Stimulated activated CD4-positive, alpha-beta T cell treated with anti-CD3 and anti-CD28 coated beads, Interleukin-12 subunit alpha, Interleukin-12 subunit beta, amount 100 ng/mL, for 24 hours (primary cell): ENCODE data around the gene TMEM52.
A peak's percentile ranks its signal among the peaks of the same experiment; 100 is the strongest.

Experiments
- DNase-seq, 2 experiments: peaks; one replicate each; pipeline ENCODE4 v3.0.0-alpha.2; 2020; ENCODE audit warnings: low read depth in 2 of 2

TMEM52 gene

GRCh38 chr1:1926886-1927660 is 8.0 kb upstream of the TMEM52 start:
- DNase-seq, result no peak

DNA sequence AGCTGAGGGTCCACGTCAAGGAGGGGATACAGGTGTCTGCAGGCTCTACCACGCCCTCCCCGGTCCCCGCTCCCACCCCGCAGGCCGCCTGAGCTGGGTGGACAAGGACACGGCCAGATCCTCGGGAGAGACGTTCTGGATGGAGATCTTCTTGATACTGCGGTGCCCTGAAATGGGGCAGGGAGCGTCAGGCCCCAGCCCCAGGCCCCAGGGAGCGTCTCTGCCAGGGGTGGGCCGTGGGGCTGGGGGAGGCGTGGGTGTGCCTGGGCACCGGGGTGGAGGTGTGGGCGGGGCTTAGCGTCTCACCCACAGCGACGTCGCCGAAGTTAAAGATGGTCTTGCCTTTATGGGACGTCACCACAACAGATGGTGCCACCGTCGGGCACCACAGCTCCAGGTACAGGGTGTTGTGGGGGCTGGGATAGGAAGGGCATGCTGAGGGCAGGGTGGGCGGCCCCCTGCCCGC is 7.3 kb upstream of the TMEM52 start:
- no peak for DNase-seq

GRCh38 chr1:1925437-1926345 is 6.6 kb upstream of the TMEM52 start:
- DNase-seq, result no peak

GRCh38 chr1:1924849-1925248 is 5.8 kb upstream of the TMEM52 start:
- DNase-seq, result no peak

DNA sequence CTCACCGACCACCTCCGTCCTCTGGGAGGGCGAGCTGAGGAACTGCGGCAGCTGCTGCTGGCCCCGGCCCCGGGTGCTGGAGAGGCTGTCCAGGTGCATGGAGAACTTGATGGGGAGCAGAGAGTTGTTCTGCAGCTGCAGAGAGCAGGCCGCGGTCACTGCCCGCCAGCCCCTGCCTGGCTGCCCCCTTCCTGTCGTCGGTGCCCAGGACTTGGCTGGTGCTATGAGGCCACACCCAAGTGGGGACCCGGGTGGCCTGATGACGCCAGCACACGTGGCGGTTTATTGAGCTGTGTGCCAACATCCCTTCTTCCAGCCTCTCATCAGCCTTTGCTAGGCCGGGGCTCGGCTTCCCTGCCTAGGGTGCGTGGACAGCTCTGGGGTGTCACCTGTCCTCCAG is 5.3 kb upstream of the TMEM52 start:
- no peak for DNase-seq

DNA sequence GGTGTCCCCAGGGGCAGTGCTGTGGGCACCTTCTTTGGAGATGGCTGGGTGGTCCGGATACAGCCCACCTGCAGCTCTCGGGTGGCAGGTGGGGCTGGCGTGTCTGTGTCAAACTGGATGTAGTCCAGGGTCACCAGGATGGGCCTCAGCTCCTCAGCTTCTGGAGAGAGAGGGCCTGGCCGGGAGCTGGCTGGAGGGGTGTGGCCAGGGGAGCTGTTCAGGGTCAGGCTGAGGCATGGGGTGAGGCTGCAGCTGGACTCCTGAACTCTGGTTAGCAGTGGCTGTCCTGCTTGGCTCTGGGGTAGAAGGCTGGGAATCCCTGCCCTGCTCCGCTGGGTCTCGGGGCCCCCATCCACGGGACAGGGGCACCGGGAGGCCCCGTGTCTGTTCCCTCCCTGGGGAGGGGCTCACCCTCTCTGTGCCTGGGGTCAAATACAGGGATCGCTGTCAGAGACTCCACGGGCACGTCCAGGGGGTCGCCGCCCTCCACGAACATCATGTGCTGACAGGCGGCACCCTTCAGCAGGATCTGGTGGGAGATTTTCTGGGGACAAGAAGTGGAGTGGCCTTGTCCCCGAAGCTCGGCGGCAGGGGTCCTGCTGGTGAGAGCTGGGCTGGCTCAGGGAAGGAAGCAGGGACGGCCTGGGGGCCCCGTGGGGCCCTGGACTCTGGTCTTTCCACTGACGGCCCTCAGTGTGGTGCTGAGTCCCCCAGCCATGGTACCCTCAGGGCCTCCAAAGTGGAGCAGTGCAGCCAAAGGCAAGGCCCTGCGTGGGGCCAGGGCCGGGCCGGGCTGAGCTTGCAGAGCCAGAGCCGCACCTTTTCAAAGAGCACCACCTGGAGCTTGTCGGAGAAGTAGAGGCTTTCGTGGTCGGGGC is 4.1 kb upstream of the TMEM52 start:
- no peak for DNase-seq

GRCh38 chr1:1922702-1922955 is 3.5 kb upstream of the TMEM52 start:
- no peak for DNase-seq

DNA sequence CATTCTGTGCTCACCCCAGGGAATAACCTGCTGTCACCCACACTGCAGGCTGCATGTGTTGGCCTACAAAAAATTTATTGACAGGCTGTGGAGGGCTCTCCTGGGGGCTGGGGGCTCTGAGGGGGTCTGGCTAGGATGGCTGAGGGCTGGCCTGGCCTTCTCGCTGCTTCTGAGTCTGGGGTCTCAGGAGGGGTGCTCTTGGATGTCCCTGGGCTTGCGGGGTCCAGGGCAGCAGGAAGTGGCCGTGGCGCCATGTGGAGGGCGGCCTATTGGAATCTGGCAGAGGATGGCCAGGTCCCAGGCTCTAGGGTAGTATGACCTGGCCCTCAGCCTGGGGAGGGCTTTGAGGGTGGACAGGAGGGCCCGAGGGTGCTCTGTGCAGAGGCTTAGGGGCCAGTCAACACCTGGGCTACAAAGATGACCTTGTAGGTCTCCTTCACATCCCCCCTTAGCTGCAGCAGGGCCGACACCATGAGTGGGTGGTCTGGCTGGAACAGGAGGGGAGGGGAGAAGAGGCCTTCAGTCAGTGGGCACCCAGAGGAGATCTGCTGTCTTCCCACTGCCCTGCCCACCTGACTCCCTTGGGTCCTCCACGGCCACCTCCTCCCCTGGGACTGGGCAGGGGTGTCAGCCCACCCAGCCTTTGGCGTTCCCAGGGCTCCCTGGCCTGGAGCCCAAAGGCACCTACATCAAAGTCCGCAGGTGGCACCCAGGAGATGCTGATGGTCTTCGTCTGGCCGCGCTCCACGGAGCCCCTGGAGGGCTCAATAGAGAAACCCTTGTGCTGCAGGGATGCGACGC is 3.0 kb upstream of the TMEM52 start:
- no peak for DNase-seq

GRCh38 chr1:1921459-1921862 is 2.4 kb upstream of the TMEM52 start:
- DNase-seq, result no peak

- no peak for DNase-seq
Observed at GRCh38 chr1:1920608-1921458, 1.8 kb upstream of the TMEM52 start.

DNA sequence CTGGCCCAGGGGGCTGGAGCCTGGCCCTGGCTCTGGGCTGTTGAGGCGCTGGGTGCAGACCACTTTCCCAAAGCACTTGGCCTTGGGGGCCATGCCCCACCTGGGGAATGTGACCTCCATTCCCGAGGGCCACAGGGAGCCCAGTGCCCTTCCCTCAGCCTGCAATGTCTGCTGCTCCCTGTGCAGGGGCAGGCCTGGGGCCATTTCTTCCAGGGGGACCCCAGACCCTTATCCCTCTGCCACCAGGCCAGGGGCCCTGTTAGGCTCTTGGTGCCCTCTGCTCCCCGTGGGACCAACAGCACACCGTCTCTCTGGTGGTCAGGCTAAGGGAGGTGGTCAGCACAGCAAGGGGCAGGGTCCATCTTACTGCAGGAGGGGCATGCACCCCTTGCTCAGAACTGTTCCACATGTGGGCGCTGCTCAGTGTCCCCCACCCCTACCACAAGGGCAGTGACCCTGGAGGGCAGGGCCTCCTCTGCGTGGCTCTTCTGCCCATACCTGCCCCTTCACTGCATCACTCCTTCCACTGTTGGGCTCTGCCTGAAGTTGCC is 1.1 kb upstream of the TMEM52 start:
- DNase-seq, result no peak

DNA sequence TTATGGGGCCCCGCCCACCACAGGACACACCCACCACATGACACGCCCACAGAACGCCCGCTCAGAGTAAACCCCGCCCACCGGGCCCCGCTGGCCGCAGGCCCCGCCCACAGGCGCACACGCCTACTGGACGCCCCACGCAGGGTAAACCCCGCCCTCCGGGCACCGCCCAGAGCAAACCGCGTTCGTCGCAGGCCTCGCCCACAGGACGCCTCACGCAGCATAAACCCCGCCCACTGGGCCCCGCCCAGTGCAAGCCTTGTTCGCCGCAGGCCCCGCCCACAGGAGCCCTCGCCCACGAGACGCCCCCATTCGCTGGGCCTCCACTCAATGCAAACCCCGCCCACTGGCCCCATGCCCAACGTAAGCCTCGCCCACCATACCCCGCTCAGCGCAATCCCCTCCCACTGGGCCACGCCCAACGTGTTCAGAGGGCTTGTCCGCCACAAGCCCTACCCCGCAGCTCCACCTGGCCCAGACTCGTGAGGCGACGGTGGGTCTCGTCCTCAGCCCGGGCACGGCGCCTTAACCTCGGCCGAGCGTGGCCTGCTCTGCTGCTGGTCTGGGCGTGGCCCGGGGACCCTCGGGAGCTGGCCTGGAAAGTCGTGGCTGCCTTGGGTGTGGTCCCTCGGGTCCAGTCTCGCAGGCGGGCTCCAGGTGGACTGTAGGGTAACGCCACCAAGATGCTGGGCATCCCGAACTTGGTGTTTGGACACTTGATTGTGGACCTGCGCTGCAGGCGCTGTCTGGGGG is 401 bp upstream of the TMEM52 start:
- DNase-seq, result peak; percentile 93 to 97

- DNase-seq, result no peak
Observed at GRCh38 chr1:1917995-1918900, 831 bp downstream of the TMEM52 start.

DNA sequence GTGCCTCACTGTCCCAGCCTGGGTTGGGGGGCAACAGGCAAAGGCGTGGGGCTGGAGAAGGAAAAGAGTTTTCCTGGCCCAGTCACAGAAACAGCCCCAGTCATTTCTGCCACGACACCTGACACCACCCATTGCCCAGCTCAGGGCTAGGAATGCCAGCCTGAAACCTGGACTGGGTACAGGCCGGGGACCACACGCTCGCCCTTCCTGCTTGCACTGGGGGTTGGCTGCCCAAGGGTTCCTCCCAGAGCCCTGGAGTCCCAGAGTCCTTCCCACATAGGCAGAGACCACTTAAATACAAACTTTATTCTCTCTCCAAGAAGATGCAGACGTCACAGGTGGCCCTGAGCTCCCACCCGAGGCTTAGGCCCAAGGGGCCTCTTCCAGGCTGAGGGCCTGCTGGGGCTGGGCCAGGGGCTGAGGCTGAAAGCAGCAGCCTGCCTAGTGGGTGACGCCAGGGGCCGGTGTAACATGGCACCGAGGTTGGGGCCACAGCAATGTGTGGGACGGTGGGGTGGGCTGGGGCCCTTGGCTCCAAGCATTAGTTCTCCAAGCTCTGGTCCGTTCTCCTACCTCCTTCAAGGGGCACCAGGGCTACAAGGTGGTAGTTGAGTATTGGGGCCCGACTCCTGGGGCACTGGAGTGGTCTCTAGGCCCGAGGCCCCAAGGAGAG is 1.6 kb downstream of the TMEM52 start:
- DNase-seq, result no peak

DNA sequence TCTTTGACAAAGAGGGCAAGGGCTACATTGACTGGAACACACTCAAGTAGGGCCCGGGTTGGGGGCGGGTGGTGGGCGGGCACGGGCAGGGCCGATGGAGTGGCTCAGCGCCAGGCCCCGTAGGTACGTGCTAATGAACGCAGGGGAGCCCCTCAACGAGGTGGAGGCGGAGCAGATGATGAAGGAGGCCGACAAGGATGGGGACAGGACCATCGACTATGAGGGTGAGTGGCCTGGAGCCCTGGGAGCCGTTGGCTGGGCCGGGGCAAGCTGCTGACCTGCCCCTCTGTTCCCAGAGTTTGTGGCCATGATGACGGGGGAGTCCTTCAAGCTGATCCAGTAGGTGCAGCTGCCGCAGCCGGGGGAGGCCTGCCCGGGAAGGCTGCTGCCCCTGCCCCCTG is 2.2 kb downstream of the TMEM52 start:
- DNase-seq, result no peak

DNA sequence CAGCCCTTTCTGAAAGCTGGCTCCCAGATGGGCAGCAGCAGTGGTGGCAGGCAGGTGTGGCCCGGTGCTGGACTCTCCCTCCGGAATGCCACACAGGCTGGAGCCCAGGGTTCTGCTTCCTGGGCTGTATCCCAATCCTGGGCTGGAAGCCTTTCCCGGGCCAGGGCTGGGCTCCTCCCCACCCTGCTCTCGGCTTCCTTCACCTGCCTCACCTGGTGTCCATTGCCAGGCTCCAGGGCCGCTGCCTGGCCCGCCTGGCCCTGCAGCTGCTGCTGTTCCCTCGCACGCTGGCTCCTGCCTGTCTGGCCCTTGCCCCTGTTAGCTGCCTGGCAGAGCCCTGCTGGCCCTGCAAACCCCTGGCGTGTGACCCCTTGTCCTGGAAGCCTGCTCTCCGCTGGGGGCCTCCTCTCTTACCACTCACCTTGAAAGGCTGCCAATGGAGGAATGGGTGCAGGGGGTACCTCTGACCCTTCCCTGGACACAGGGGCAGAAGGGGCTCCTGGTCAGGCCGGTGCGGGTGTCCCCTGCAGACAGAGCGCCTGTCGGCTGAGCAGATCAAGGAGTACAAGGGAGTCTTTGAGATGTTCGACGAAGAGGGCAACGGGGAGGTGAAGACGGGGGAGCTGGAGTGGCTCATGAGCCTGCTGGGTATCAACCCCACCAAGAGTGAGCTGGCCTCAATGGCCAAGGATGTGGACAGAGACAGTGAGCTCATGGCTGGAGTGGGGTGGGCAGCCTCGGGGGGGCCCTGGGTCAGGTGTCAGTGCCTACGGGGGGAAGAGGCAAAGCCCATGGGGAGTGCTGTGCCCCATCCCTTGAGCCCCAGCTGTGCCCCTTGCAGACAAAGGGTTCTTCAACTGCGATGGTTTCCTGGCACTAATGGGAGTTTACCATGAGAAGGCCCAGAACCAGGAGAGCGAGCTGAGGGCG is 2.9 kb downstream of the TMEM52 start:
- DNase-seq, result no peak
